ACC112 (cell line): ENCODE results near the gene RNF224.
A peak's percentile ranks its signal among the peaks of the same experiment; 100 is the strongest.

Experiments
- H2AFZ ChIP-seq: fragments of 200-600 bp; sonication (generic); one replicate; pipeline ENCODE4 v1.6.0; 2017; ENCODE audit warnings: antibody characterized with exemption, low read length; ENCODE audit not compliant: unreplicated experiment
- H3K27ac ChIP-seq: fragments of 200-600 bp; sonication (generic); 2 replicates; pipeline ENCODE4 v1.5.1; 2014; ENCODE audit warnings: low read depth, mild to moderate bottlenecking, antibody characterized with exemption, low read length, moderate library complexity
- H3K27me3 ChIP-seq: fragments of 200-600 bp; sonication (generic); 2 replicates; pipeline ENCODE4 v1.6.1; 2014; ENCODE audit warnings: mild to moderate bottlenecking, antibody characterized with exemption, low read length, moderate library complexity, mixed read lengths; ENCODE audit not compliant: insufficient read depth
- H3K36me3 ChIP-seq: fragments of 200-600 bp; sonication (generic); 2 replicates; pipeline ENCODE4 v1.6.1; 2016; ENCODE audit warnings: mild to moderate bottlenecking, antibody characterized with exemption, low read length, moderate library complexity, mixed read lengths; ENCODE audit not compliant: insufficient read depth
- H3K4me1 ChIP-seq: fragments of 200-600 bp; sonication (generic); one replicate; pipeline ENCODE4 v1.6.1; 2016; ENCODE audit warnings: low read length, mixed read lengths; ENCODE audit not compliant: insufficient read depth, unreplicated experiment, control insufficient read depth
- H3K4me3 ChIP-seq: fragments of 200-600 bp; sonication (generic); 2 replicates; pipeline ENCODE4 v1.5.1; 2014; ENCODE audit warnings: mild to moderate bottlenecking, low read depth, low read length
- H3K79me2 ChIP-seq: fragments of 200-600 bp; sonication (generic); one replicate; pipeline ENCODE4 v1.6.0; 2016; ENCODE audit warnings: low read length; ENCODE audit not compliant: control insufficient read depth, unreplicated experiment, insufficient read depth

The RNF224 gene

GRCh38 chr9:137227054-137227852, at the start of gene RNF224:
Gene RNF224, plus strand, starts transcription at chr9:137227502. Its CDS starts 834 bp downstream, at chr9:137228336.
- no peak within 1 kb of the TSS for H3K4me3 ChIP-seq
- peak within 1 kb of the TSS; percentile 7 for H2AFZ ChIP-seq
- no peaks in the 10 kb centered on the region for H3K27me3 ChIP-seq
- peaks cover 29% of the 10 kb centered on the region for H3K4me1 ChIP-seq
- no peaks in the 10 kb centered on the region for H3K79me2 ChIP-seq
- no peaks in the 10 kb centered on the region for H3K36me3 ChIP-seq
- no peak within 1 kb of the TSS for H3K27ac ChIP-seq

GRCh38 chr9:137178201-137178938, 48.9 kb upstream of the RNF224 start:
- H3K4me1 ChIP-seq: peaks cover 10% of the 10 kb centered on the region
- no peak overlapping the region for H3K4me3 ChIP-seq
- H3K27me3 ChIP-seq: no peaks in the 10 kb centered on the region
- H2AFZ ChIP-seq: no peak overlapping the region
- H3K79me2 ChIP-seq: no peaks in the 10 kb centered on the region
- no peak overlapping the region for H3K27ac ChIP-seq
- H3K36me3 ChIP-seq: no peaks in the 10 kb centered on the region

DNA sequence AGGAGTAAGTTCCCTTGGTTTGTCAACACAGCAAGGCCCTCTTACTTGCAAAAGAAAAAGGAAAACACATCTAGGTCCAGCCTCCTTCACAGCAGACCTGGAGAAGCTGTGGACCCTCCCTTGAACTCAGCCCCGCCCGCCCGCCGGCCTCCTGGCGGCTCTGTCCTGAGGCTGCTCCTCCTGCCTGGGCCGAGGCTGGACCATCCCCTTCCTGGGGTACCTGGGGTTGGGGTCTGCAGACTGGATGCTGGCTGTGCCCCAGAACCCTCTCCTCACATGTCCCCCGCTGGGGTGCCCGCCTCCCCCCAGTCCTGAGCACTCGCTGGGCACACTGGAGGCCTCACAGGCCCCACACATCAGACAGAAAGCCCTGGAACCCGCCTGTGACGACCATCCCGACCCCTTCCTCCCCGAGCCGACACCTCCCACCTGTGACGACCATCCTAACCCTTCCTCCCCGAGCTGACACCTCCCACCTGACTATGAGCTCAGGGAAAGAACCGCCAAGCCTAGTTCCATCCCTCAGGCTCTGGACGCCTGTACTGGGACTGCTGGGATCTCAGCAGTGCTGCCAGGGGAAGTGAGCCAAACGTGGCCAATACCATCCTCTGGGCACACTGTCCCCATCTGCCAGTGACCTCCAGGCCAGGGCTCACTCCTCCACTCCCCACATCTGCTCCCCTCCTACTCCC, 48.2 kb upstream of the RNF224 start:
- H3K4me3 ChIP-seq: no peak overlapping the region
- no peaks in the 10 kb centered on the region for H3K79me2 ChIP-seq
- no peaks in the 10 kb centered on the region for H3K27me3 ChIP-seq
- H2AFZ ChIP-seq: no peak overlapping the region
- no peak overlapping the region for H3K27ac ChIP-seq
- H3K4me1 ChIP-seq: peaks cover 10% of the 10 kb centered on the region
- H3K36me3 ChIP-seq: no peaks in the 10 kb centered on the region

DNA sequence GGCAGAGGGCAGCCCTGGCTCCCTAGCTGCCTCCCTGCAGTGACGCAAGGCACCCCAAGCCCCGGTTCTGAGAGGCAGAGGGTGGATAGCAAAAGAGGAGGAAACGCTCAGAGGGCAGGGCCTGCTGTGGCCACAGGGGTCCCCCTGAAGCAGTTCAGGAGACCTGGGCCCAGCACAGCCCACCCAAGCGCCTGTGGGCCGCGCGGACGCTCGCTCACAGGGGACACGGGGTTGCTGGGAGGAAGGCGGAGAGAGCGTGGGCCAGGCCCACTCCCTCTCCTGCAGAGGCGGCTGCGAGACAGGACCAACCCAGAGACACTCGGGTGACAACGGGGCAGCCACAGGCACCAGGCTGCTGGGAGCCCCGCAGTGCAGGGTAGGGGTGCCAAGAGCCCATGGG, 47.5 kb upstream of the RNF224 start:
- H2AFZ ChIP-seq: no peak overlapping the region

DNA sequence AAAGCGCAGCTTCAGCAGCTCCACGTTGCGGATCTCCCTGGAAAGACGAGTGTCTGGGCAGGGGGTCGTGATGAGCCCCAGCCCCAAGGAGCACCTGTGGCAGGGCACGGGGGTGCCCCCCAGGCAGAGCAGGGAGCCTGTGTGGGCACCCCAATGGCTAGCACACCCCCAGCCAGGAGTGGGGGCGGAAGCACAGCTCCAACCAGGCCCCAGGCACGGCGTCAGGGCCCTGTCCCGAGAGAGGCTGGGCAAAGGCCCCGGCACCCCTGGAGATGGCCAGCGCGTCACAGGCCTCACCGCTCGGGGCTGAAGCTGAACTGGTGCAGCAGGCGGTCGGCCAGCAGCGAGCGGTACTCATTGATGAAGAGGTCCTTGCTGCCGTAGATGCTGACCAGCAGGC, 46.8 kb upstream of the RNF224 start:
- no peak overlapping the region for H3K4me3 ChIP-seq
- peaks cover 10% of the 10 kb centered on the region for H3K4me1 ChIP-seq
- H3K27me3 ChIP-seq: no peaks in the 10 kb centered on the region
- H3K27ac ChIP-seq: no peak overlapping the region
- no peaks in the 10 kb centered on the region for H3K79me2 ChIP-seq
- no peaks in the 10 kb centered on the region for H3K36me3 ChIP-seq
- H2AFZ ChIP-seq: no peak overlapping the region

More for the DNA sequence above, 47.5 kb upstream of the RNF224 start:
- no peaks in the 10 kb centered on the region for H3K79me2 ChIP-seq
- H3K4me3 ChIP-seq: no peak overlapping the region
- no peaks in the 10 kb centered on the region for H3K36me3 ChIP-seq
- H3K27ac ChIP-seq: no peak overlapping the region
- no peaks in the 10 kb centered on the region for H3K27me3 ChIP-seq
- H3K4me1 ChIP-seq: peaks cover 10% of the 10 kb centered on the region

DNA sequence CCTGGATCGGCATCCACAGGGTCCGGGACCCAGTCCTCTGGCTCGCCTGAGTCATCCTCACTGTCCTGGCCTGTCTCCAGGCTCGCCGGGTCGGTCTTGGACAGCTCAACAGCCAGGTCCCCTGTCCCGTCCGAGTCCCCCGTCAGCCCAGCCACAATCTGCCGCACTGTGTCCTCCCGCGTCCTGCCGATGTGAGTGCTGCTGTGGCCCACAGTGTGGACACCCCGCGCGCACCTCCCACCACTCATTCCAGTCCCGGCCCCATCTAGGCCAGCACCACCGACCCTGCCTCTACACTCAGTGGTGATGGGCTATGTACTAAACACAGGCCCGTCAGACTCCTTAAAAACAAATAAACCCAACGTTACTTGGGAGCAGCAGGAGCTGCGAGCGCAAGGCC, 45.6 kb upstream of the RNF224 start:
- peaks cover 10% of the 10 kb centered on the region for H3K4me1 ChIP-seq
- no peak overlapping the region for H3K4me3 ChIP-seq
- peaks cover 9% of the 10 kb centered on the region for H3K79me2 ChIP-seq
- H3K27ac ChIP-seq: no peak overlapping the region
- no peaks in the 10 kb centered on the region for H3K36me3 ChIP-seq
- no peak overlapping the region for H2AFZ ChIP-seq
- H3K27me3 ChIP-seq: no peaks in the 10 kb centered on the region

DNA sequence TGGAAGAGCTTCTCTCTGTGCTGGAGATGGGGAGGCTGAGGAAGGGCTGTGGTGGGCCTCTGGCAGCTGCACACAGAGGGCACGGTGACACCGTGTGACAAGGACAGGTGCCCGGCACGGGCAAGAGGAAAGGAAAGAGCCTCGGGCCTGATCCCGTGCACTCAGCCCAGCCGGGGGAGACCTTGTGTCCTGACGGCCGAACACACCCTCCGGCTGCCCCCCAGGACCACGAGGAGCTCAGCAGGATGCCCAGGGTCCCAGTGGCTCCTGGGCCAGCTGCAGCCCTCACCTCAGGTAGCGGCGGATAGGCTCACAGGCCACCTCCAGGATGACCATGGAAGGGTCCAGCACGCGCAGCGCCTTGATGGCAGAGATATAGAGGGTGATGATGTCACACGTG, 44.5 kb upstream of the RNF224 start:
- no peaks in the 10 kb centered on the region for H3K27me3 ChIP-seq
- peaks cover 17% of the 10 kb centered on the region for H3K4me1 ChIP-seq
- H2AFZ ChIP-seq: no peak overlapping the region
- H3K4me3 ChIP-seq: no peak overlapping the region
- no peaks in the 10 kb centered on the region for H3K36me3 ChIP-seq
- H3K27ac ChIP-seq: no peak overlapping the region
- H3K79me2 ChIP-seq: peaks cover 20% of the 10 kb centered on the region

DNA sequence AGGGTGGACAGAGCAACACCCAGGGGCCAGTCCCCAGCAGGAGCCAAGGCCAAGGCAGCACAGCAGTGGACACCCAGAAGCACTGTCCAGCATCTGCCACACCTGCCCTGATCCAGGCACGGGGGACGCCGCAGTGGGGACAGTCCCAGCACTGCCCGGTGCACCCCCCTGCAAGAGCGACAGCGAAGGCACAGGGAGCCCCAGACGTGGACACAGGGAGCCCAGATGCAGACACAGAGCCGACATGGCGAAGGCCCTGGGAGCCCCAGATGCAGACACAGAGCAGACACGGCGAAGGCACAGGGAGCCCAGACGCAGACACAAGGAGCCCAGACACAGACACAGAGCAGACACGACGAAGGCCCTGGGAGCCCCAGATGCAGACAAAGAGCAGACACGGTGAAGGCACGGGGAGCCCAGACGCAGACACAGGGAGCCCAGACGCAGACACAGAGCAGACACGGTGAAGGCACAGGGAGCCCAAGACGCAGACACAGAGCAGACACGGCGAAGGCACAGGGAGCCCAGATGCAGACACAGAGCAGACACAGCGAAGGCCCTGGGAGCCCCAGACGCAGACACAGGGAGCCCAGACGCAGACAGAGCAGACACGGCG, 43.2 kb upstream of the RNF224 start:
- Histone ChIP-seq H3K4me1 (peaks cover 7% of the 10 kb centered on the region), H3K36me3 (no peaks in the 10 kb centered on the region), H2AFZ (no peak overlapping the region), H3K4me3 (no peak overlapping the region), H3K27me3 (no peaks in the 10 kb centered on the region), H3K79me2 (peaks cover 23% of the 10 kb centered on the region), H3K27ac (no peak overlapping the region)

DNA sequence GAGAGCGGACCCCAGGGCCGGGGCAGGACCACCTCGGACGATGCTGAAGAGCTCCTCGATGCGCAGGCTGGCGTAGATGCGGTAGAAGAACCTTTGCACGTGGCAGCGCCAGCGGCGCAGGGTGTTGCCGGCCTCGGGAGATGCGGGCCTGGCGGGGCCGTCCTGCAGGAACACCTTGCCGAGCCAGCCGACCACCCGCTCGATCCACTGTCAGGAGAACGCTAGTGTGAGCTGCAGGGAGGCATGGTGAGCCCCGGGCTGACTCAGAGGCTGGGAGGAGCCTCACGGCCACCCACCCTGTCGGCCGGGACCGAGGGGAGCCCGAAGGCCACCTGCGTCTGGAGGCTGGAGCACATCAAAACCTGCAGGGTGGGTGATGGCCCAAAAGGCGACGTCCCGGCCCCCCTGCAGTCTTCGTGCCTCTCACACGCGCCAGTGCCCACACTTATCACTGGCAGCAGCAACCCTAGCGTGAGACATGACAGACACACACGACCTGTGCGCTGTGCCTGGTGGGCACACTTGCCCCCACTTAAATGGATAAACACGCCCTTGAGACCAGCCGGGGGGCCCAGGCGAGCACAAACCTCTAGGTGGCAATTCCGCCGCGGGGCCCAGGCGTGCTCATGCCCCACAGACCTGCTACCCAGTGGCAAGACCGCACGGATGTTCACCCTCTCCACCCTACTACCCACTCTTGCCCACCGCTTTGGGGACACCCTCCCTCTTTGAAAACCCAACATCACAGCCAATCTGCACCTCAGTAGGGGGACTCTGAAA, 42.2 kb upstream of the RNF224 start:
- Histone ChIP-seq H3K36me3 (no peaks in the 10 kb centered on the region), H3K27ac (no peak overlapping the region), H3K27me3 (no peaks in the 10 kb centered on the region), H3K79me2 (peaks cover 28% of the 10 kb centered on the region), H3K4me1 (peaks cover 14% of the 10 kb centered on the region), H2AFZ (no peak overlapping the region), H3K4me3 (no peak overlapping the region)

DNA sequence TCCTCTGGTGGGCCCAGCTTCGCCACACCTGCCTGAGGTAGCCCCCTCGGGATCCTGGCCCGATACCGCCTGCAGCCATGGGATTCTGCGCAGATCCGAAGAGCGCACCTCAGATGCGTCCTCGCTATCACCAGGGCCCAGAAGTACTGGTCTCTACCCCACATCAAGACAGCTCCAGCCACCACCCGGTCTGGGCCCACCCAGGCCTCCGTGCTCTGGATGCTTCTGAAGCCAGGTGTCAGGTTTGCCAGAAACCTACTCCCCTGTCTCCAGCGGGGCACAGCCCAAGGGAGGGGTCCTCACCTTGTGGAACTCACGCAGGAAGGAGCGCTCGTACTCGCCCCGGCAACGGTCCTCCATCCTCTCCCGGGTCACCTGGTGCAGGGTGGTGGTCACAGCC, 41.4 kb upstream of the RNF224 start:
- Histone ChIP-seq H3K36me3 (no peaks in the 10 kb centered on the region), H3K27ac (no peak overlapping the region)

More for the DNA sequence above, 41.4 kb upstream of the RNF224 start:
- Histone ChIP-seq H3K4me1 (peaks cover 18% of the 10 kb centered on the region), H3K79me2 (peaks cover 37% of the 10 kb centered on the region), H3K4me3 (no peak overlapping the region), H2AFZ (no peak overlapping the region), H3K27me3 (no peaks in the 10 kb centered on the region)
